Keratinocyte (primary cell): ENCODE results near the gene TRIM39. TPM values are rescaled to one million over a fixed set of nuclear protein-coding genes. Genes with fewer than 3 reads are reported as not detected.

Experiments
- DNase-seq: peaks from one replicate; pipeline ENCODE4 v3.0.0-alpha.2; 2011; ENCODE audit warnings: low read depth, missing footprints, low spot score
- FAIRE-seq: peaks from 2 replicates; lab custom pipeline; 2011; peaks lifted over from hg19 to GRCh38; lab: Jason Lieb, UNC
- H2AFZ ChIP-seq: 2 replicates; pipeline ENCODE4 v1.6.0; 2012; ENCODE audit warnings: low read length, control low read depth, inconsistent platforms; ENCODE audit not compliant: control insufficient read depth
- H3K27ac ChIP-seq: 2 replicates; pipeline ENCODE4 v1.5.1; 2011; ENCODE audit warnings: low read length; ENCODE audit not compliant: control insufficient read depth, insufficient read depth
- H3K27me3 ChIP-seq: 3 replicates; pipeline ENCODE4 v1.6.0; 2011; ENCODE audit warnings: low read length; ENCODE audit not compliant: control insufficient read depth, insufficient read depth; ENCODE audit errors: extremely low read depth
- H3K36me3 ChIP-seq, 2 experiments: 2 replicates in 1 of 2; 3 replicates in 1 of 2; pipeline ENCODE4 v1.5.1; 2011; ENCODE audit warnings: low read length in 2 of 2, mild to moderate bottlenecking in 1 of 2; ENCODE audit not compliant: control insufficient read depth in 2 of 2, insufficient read depth in 2 of 2; ENCODE audit errors: extremely low read depth in 1 of 2
- H3K4me1 ChIP-seq: 3 replicates; pipeline ENCODE4 v1.5.1; 2011; ENCODE audit warnings: low read length; ENCODE audit not compliant: control insufficient read depth, insufficient read depth; ENCODE audit errors: extremely low read depth
- H3K4me2 ChIP-seq: 3 replicates; pipeline ENCODE4 v1.6.0; 2011; ENCODE audit warnings: low read depth, low read length; ENCODE audit not compliant: control insufficient read depth, insufficient read depth; ENCODE audit errors: extremely low read depth
- H3K4me3 ChIP-seq, 3 experiments: fragments of 200-600 bp in 1 of 3; sonication (generic) in 1 of 3; 2 replicates in 2 of 3; 3 replicates in 1 of 3; pipeline ENCODE4 v1.5.1; 2011 to 2016; ENCODE audit warnings: low read length in 3 of 3, mild to moderate bottlenecking in 3 of 3, control low read depth in 2 of 3, inconsistent platforms in 1 of 3, low read depth in 1 of 3, mixed read lengths in 1 of 3, mixed run types in 1 of 3, moderate library complexity in 1 of 3; ENCODE audit not compliant: control insufficient read depth in 2 of 3, insufficient read depth in 2 of 3; ENCODE audit errors: extremely low read depth in 1 of 3
- H3K79me2 ChIP-seq: 2 replicates; pipeline ENCODE4 v1.6.0; 2012; ENCODE audit warnings: low read length; ENCODE audit not compliant: control insufficient read depth, insufficient read depth
- H3K9ac ChIP-seq: 3 replicates; pipeline ENCODE4 v1.6.0; 2011; ENCODE audit warnings: low read length; ENCODE audit not compliant: control insufficient read depth, insufficient read depth; ENCODE audit errors: extremely low read depth
- H3K9me1 ChIP-seq: 3 replicates; pipeline ENCODE4 v1.6.0; 2011; ENCODE audit warnings: low read length; ENCODE audit not compliant: control insufficient read depth, insufficient read depth; ENCODE audit errors: extremely low read depth
- H3K9me3 ChIP-seq: 2 replicates; pipeline ENCODE4 v1.5.1; 2012; ENCODE audit warnings: low read depth, low read length; ENCODE audit not compliant: control insufficient read depth
- H4K20me1 ChIP-seq: 3 replicates; pipeline ENCODE4 v1.6.0; 2011; ENCODE audit warnings: low read length; ENCODE audit not compliant: control insufficient read depth, insufficient read depth; ENCODE audit errors: extremely low read depth
- EZH2 ChIP-seq: IDR thresholded peaks from one replicate; pipeline ENCODE4 v1.6.1; 2012; ENCODE audit warnings: inconsistent platforms, mild to moderate bottlenecking, low read length, moderate library complexity
- dilution Hi-C: fragments of 300-500 bp; cut with MboI; formaldehyde crosslinking; loops from one replicate; pipeline ENCODE4 v1.7.0; 2020; ENCODE audit warnings: low sequenced_read_pairs; ENCODE audit not compliant: extremely low pct_ligation_motif_present
- polyA plus RNA-seq, 5 experiments: library from polyadenylated mRNA; depleted of rRNA in 3 of 5; stranded (reverse) in 3 of 5; stranded (forward) in 1 of 5; unstranded in 1 of 5; fragments of >200 nt; gene quantifications; 1 replicate in 1 of 5; 2 replicates in 3 of 5; 3 replicates in 1 of 5; pipeline versions ENCODE4 v1.2.1 to v1.2.3, GENCODE V29; 2011 to 2012; ENCODE audit warnings: missing spikeins in 2 of 5, low read depth in 1 of 5, low replicate concordance in 1 of 5
- TF ChIP-seq, protein P1 (sequence below), 3 experiments: IDR thresholded peaks in 1 of 3; conservative IDR thresholded peaks in 1 of 3; optimal IDR thresholded peaks in 1 of 3; 2 replicates in 2 of 3; 3 replicates in 1 of 3; pipeline versions ENCODE3 to v1.5.1; 2011; ENCODE audit warnings: low read length in 3 of 3, mild to moderate bottlenecking in 3 of 3, moderate library complexity in 2 of 3, control low read depth in 1 of 3, inconsistent platforms in 1 of 3; ENCODE audit not compliant: insufficient read depth in 2 of 3; ENCODE audit errors: extremely low read depth in 1 of 3

The TRIM39 gene
- polyA plus RNA-seq, 1 donor (not counting 4 experiments of a cell fraction or from before 2014, with no cell fraction given), result 7.9 TPM

- no peak overlapping the region for H3K4me3 ChIP-seq
- dilution Hi-C loops, result loop anchor here (25.0 kb wide), 1 partner anchor 112 kb away; no protein-coding TSS in a partner anchor
- FAIRE-seq, result no peak
Observed at GRCh38 chr6:30349421-30350177, 22.9 kb downstream of the TRIM39 start.

GRCh38 chr6:30350524-30350923 is 23.8 kb downstream of the TRIM39 start:
- Histone ChIP-seq H3K4me2 (no peak overlapping the region), H2AFZ (no peak overlapping the region), H3K79me2 (peaks cover 2% of the 10 kb centered on the region), H3K27ac (no peak overlapping the region), H3K9me1 (no peaks in the 10 kb centered on the region), H3K36me3 (peaks cover 1 to 3% of the 10 kb centered on the region in 2 experiments), H3K4me3 (no peak overlapping the region), H4K20me1 (no peaks in the 10 kb centered on the region), H3K27me3 (peaks cover 4% of the 10 kb centered on the region), H3K4me1 (peaks cover 6% of the 10 kb centered on the region), H3K9ac (no peak overlapping the region), H3K9me3 (no peaks in the 10 kb centered on the region)
- dilution Hi-C loops, result no loop called here
- DNase-seq (no peak), FAIRE-seq (no peak)
- TF ChIP-seq EZH2, result no peak
- TF ChIP-seq, protein P1, sequence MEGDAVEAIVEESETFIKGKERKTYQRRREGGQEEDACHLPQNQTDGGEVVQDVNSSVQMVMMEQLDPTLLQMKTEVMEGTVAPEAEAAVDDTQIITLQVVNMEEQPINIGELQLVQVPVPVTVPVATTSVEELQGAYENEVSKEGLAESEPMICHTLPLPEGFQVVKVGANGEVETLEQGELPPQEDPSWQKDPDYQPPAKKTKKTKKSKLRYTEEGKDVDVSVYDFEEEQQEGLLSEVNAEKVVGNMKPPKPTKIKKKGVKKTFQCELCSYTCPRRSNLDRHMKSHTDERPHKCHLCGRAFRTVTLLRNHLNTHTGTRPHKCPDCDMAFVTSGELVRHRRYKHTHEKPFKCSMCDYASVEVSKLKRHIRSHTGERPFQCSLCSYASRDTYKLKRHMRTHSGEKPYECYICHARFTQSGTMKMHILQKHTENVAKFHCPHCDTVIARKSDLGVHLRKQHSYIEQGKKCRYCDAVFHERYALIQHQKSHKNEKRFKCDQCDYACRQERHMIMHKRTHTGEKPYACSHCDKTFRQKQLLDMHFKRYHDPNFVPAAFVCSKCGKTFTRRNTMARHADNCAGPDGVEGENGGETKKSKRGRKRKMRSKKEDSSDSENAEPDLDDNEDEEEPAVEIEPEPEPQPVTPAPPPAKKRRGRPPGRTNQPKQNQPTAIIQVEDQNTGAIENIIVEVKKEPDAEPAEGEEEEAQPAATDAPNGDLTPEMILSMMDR (optimal IDR thresholded peaks at IDR 0.05 in 1 of 3, IDR thresholded peaks at IDR 0.05 in 1 of 3, conservative IDR thresholded peaks at IDR 0.05 in 1 of 3; ENCODE audit: extremely low read depth in 1 of 3, insufficient read depth in 2 of 3, low read length in 3 of 3), result no peak

More at GRCh38 chr6:30349421-30350177, 22.9 kb downstream of the TRIM39 start:
- Histone ChIP-seq H3K79me2 (peaks cover 2% of the 10 kb centered on the region), H3K36me3 (peaks cover 1 to 3% of the 10 kb centered on the region in 2 experiments), H3K4me2 (no peak overlapping the region), H3K4me1 (peaks cover 8% of the 10 kb centered on the region), H3K9me3 (no peaks in the 10 kb centered on the region), H3K27ac (no peak overlapping the region), H4K20me1 (no peaks in the 10 kb centered on the region), H3K27me3 (peaks cover 4% of the 10 kb centered on the region), H3K9ac (no peak overlapping the region), H3K9me1 (no peaks in the 10 kb centered on the region), H2AFZ (no peak overlapping the region)
- TF ChIP-seq, protein P1 (optimal IDR thresholded peaks at IDR 0.05 in 1 of 3, IDR thresholded peaks at IDR 0.05 in 1 of 3, conservative IDR thresholded peaks at IDR 0.05 in 1 of 3; ENCODE audit: extremely low read depth in 1 of 3, insufficient read depth in 2 of 3, low read length in 3 of 3), result no peak
- no peak for TF ChIP-seq EZH2
- no peak for DNase-seq
